HG02885 (cell line): ENCODE measurements around the gene CD2BP2.
"Not testable (repeated sequence)": the region's sequence is repeated elsewhere in the genome, so short reads cannot be mapped to it uniquely, and the experiment has no call there.

Experiments
- ATAC-seq: cut with Tn5 transposase; IDR thresholded peaks from one replicate; pipeline ENCODE4 v1.9.1; 2021; ENCODE audit warnings: mild to moderate bottlenecking; ENCODE audit not compliant: unreplicated experiment, poor library complexity

CD2BP2 gene

DNA sequence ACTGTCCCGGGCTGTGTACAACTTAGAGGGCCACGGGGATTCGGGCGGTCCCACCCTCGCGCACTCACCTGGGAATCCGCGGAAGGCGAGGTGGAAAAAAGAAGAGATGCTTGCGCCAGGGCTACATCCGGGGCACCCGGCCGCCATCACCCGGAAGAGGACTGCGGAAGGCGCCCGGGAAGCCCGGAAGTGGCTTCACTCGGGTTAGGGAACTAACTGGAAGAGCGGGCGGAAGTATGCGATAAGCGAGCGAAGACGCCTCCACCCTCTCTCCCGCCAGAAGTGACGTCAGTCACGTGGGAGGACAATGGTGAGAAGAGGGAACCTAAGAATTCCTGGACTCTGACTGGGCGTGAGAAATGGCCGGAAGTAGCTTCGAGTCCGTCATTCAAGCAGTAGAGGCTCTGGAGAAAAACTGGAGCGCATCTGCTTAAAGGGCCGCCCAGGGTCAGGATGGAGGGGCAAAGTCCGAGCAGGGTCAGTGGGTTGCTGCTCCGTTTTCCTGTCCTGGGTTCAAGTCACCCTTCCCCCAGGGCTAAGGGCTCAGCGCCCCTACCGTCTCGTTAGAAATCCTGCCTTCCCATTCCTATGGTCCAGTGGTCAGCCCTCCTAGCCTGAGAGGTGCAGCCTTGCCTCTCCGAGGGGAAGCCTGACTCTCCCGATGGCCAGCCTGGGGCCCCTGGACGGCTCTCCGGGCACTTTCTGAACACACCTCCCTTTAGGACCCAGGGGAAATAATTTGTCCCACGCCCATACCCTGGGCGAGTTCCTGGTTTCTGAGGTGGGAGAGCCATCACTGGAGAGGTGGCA lies at the start of gene CD2BP2:
Gene CD2BP2, minus strand, starts transcription at position 165 of the 810 bp plus-strand sequence. CDS start 627 bp downstream, outside the sequence.
- peak; percentile 77 for ATAC-seq

DNA sequence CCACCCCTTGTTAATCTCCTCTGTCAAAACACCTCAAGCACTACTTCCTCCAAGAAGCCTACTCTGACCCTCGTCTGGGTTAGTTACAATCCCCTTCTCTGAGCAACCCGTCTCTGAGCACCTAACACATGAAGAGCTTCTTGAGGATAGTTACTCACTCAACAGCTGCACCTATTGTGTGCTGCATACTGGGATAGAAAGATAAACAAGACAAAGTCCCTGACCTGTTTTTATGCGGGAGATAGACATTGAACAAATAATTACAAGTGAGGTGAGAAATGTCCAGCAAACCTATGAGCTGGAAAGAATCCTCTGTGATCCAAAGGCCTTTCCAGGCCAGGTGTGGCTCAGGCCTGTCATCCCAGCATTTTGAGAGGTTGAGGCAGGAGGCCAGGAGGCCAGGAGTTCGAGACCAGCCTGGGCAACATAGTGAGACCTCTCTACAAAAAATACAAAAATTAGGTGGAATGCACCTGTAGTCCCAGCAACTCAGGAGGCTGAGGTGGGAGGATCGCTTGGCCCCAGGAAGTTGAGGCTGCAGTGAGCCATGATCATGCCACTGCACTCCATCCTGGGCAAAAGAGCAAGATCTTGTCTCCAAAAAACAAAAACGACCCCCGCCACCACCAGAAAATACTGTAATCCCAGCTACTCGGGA lies 46.8 kb upstream of the CD2BP2 start:
- ATAC-seq = no peak

DNA sequence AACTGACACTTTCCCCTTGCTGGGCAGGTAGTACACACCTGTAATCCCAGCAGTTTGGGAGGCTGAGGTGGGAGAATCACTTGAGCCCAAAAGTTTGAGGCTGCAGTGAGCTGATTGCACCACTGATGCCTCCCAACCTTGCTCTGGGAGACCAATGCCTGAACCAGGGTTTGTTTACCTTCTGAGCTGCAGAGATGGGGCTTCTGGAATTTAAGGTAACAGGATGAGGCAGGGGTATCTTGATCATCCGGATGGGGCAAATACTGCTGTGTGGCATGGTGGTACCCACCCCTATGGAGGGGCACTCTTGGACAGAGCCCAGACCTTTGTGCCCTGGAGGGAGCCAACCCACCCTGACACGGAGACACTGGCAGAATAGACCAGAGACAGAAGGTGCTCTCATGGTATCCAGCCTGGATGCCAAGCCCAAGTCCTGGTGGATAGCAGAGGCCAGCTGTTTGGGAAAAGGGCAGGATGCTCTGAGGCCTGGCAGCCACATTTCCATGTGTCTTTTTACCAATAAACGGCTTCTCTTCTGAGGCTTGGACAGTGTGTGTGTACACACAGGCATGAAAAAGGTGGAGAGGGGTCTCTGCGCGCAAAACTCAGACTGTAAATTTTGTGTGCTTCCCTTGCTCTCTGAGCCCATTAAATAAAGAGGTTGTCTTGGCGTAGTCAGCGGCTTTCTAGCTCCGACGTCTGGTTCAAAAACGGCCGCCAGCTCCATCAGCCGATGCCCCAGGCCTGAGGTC lies 44.5 kb upstream of the CD2BP2 start:
- ATAC-seq = no peak

DNA sequence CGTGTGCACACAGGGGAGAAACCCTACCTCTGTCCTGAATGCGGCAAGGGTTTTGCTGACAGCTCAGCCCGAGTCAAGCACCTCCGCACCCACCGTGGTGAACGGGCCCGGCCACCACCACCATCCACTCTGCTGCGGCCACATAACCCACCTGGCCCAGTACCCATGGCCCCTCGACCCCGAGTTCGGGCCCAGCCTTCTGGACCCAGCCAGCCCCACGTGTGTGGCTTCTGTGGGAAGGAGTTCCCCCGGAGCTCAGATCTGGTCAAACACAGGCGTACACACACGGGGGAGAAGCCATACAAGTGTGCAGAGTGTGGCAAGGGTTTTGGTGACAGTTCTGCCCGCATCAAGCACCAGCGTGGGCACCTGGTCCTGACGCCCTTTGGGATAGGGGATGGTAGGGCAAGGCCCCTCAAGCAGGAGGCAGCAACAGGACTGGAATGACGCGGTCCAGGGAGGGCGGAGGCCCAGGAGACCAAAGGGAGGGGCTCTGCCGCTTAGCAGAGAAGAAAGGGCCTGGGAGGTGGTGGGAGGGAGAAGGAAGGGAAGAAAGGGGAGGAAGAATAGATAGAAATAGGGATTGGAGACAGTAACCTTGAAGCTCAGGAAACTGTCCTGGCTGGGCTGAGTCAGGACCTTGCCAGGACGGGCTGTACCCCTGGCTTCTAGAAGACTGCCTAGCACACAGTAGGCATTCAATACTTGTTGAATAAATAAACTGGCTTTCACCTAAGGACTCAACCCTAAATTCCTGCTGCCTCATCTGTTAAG lies 43.7 kb upstream of the CD2BP2 start:
- no peak for ATAC-seq

DNA sequence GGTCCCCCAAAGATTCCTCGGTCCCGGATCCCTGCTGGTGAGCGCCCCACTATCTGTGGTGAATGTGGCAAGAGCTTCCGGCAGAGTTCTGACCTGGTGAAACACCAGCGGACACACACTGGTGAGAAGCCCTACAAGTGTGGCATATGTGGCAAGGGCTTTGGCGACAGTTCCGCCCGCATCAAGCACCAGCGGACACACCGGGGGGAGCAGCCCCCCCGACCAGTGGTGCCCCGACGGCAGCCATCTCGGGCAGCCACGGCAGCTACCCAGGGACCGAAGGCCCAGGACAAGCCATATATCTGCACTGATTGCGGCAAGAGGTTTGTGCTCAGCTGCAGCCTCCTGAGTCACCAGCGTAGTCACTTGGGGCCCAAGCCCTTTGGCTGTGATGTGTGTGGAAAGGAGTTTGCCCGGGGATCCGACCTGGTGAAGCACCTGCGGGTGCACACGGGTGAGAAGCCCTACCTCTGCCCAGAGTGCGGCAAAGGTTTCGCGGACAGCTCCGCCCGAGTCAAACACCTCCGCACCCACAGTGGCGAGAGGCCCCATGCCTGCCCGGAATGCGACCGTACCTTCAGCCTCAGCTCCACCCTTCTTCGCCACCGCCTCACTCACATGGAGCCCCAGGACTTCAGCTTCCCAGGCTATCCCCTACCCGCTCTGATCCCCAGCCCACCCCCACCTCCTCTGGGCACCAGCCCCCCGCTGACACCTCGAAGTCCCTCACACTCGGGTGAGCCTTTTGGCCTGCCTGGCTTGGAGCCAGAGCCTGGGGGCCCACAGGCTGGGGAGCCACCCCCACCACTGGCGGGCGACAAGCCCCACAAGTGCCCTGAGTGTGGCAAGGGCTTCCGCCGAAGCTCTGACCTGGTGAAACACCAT lies 42.9 kb upstream of the CD2BP2 start:
- no peak for ATAC-seq

DNA sequence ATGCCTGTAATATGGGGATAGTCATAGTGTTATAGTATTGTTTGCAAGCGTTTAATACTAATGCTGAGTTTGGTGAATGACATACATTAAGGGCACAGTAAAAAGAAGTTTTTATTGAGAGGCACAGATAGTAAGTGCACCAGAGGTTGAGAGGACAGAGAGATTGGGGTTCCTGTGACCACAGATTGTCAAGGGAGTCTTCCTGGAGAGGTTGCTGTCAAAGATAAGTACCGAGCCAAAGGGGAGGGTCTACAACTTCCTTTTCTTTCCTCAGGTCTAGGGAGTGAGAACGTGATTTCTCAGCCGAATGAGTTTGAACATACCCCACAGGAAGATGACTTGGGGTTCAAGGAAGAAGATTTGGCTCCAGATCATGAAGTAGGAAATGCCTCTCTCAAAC lies 41.9 kb upstream of the CD2BP2 start:
- no peak for ATAC-seq

DNA sequence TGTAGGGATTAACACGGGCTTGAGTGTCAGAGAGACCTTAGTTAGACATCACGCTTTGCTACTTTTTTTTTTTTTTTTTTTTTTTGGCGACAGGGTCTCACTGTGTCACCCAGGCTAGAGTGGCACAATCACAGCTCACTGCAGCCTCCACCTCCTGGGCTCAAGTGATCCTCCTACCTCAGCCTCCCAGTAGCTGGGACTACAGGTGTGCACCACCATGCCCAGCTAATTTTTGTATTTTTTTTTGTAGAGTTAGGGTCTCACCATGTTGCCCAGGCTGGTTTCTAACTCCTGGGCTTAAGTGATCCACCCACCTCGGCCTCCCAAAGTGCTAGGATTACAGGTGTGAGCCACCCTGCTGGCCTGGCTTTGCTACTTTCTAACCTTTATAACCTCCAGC lies 41.5 kb upstream of the CD2BP2 start:
- ATAC-seq = not testable (repeated sequence)

DNA sequence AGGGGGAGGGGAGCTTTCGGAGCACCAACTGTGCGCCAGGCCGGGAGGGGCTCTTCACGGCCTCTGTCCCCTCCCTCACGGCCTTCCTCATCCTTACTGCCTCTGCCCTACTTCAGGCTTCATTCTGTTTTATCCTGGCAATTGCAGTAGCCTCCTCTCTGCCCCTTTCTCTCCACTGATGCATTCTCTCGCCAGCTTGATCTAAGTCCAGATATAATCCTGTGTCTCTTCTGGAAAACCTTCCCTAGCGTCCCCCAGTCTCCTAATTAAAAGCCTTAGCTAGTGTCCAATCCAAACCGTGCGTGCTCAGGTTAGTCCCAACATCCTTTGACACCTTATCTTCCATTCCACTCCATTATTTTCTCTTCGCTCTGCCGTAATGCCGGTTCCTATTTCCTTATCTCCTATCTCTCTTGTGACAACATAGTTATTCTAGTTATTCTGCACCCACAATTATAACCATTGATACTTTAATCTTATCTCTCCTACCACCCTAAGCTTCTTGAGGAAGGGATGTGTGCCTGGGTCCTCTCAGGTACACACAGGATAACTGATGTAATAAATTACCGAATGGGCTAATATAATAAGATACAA lies 41.0 kb upstream of the CD2BP2 start:
- ATAC-seq = no peak

DNA sequence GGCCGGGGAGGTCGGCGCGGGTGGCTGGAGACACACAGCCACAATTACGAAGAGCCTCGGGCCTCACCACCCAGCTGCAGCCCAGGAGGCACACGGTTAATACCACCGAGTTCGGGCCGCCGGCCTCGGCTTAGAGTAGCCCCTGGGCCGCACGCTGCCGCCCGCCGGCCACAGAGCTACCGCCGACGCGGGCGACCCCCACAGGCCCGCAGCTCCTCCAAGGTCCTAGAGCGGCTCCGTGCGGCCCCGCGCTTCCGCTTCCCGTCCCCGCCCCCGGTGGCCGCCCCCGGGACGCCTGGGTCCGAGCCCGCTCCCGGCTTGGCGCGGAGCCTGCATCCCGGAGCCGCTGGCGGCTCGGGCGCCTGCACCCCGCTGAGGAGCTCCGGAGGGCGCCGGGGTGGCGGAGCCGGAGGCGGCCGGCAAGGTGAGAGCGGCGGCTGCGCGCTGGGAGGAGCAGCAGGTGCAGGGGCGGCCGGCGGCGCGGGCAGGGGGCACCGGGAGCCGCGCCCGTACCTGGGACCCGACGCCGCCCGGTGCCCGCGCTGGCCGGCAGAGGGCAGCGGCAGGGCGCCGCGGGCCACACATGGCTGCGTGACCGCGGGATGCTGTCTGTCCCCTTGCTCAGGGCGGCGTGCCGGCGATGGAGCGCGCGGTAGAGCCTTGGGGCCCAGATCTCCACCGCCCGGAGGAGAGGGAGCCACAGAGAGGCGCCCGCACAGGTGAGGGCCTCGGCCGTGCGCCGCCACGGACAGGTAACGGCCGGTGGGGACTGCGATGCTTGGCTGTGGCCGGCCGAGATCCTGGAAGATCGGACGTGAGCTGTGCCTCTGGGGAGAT lies 40.3 kb upstream of the CD2BP2 start, which contains the start of gene ZNF48:
Gene ZNF48, plus strand, starts transcription at position 266 of the 837 bp plus-strand sequence. Its CDS starts 375 bp downstream, at position 641.
- peak; percentile 79 for ATAC-seq

DNA sequence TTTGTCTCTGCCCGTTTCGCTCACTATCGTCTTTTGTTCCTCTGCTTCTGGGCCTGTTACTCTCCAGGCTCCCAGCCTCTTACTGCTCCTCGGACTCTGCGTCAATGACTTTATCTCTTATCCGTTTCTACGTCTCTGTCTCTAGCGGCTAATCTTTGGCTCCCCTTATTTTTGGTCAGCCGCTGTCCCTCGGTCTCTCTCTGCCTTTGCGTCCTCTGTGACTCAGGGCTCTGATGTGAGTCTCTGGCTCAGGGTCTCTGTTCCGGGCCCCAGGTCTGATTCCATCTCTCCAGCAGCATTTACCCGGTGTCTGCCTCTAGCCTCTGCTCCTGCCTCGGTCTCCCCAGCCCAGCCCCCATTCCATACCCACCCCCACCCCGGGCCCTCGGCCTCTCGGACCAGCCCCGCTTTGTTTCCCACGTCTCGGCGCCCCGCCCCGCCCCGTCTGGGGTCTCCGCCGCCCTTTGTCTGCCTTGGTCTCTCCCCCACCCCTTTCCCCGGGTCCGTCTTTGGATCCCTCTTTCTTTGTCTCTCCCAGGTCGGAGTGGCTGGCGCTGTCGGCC lies 39.6 kb upstream of the CD2BP2 start:
- no peak for ATAC-seq

DNA sequence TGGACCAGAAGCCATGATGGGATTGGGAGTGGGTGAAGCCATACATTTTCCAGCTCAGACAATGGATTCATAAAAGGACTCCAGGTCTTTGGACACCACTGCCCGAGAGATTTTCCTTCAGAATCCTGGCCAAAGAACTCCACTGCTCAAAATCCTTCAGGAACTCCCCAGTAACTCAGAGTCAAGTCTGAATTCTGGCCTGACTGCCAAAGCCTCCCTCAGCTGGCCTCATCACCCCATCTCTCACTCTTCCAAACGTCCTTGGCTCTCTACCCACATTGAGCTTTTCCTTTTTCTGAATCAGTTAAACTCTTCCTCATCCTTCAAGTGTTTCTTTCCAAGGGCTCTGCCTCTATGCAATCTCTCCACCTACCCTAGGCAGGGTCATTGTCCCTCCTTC lies 28.4 kb upstream of the CD2BP2 start:
- no peak for ATAC-seq

DNA sequence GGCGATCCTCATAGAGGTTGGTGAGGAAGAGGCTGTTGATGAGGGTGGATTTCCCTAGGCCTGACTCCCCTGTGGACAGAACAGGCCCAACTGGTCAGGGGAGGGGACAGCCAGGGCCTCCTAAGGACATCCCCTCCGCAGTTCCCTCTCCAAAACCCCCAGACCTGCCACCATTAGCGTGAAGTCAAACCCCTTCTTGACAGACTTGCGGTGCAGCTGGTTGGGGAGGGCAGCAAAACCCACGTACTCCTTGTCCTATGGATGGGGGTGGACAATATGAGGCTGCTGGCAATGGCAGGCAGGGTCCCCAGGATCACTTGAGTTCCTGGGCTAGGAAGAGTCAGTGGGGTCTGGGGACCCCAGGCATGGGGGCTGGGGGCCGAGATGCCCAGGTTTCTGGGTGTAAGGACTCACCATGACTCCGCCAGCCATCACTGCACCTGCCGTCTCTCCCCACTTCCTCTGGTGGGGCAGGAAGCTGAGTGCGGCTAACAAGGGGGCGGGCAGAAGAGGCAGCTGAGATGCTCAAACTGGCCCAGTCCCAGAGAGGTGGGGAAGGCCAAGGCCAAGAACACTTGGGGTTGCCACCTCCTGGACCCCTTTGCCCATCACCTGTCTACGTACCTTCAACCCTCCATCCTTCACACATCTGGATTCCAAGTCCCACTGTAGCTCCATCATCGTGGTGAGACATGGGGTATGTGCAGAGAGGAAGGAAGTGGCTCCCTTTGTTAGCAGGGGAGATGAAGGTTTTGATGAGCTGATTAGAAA lies 27.2 kb upstream of the CD2BP2 start, which contains the start of gene SEPTIN1:
Gene SEPTIN1, minus strand, starts transcription at position 451 of the 771 bp plus-strand sequence. Its CDS starts 19 bp downstream, at position 432.
- peak; percentile 29 for ATAC-seq

DNA sequence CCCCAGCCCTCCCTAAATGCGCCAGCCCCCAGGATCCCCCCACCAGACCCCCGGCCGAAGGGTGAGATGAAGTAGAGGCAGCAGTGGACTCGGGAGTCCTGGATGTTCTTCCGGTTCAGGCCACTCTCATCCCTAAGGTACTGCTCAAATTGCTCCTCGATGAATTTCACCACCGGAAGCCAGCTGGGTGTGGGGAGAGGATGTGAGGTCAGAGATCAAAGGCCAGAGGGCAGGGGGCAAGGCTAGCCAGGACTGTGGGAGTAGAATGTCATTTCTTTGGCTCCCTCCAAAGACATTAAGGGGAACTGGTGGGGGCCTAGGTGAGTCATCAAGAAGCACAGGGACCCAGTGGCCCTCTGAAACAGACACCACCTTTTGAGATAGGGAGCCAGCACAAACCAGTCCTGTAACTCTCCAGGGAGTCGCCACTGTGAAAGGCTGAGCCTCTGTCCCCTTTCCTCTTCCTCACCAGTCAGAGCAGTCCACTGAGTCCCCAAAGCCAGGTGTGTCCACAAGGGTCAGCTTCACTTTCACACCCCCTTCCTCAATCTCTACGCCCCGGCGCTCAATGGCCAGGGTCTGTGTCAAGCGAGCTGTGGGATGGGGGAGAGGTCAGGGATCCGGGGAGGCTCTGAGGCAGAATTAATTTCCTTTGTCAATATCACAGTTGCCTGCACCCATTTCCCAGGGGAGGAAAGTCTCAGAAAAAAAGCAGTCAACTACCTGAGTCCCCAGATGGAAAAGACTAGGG lies 26.4 kb upstream of the CD2BP2 start:
- no peak for ATAC-seq

DNA sequence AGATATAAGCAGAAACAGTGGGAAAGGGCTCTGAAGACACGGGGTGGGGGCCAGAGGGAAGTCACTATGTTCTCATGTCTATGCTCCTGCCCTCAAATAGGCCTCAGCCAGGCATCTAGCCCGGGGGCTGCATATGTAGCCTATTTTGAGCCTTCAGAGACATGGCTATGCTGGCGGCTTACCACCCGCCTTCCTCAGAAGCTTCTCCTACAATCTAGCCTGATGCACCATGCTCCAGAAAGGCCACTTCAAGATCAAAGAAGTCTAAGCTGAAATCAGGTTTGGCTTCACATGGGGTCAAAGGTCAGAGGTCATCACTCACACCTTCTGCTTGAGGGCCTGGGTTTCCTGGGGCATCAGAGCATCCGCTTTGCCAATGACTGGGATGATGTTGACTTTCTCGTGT lies 25.7 kb upstream of the CD2BP2 start:
- no peak for ATAC-seq

DNA sequence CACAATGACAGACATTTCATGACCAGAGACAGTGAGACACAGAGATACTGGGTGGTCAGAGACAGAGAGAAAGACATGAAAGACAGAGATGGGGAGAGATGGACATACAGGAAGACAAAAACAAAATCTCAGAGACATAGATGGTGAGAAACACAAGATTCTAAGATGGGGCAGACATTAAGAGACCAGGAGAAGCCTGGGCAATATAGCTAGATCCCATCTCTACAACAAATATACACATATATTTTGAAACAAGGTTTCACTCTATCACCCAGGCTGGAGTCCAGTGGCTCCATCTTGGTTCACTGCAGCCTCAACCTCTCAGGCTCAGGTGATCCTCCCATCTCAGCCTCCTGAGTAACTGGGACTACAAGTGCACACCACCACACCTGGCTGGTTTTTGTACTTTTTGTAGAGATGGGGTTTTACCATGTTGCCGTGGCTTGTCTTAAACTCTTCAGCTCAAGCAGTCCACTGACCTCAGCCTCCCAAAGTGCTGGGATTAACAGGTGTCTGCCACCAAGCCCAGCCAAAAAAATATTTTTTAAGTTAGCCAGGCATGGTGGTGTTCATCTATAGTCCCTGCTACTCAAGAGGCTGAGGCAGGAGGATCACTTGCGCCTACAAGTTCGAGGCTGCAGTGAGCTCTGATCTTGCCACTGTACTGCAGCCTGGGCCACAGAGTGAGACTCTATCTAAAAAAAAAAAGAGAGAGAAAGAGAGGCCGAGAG lies 25.1 kb upstream of the CD2BP2 start:
- ATAC-seq = no peak
